Immature natural killer cell (primary cell): ENCODE results near the gene EPOP. TPM values are rescaled to one million over a fixed set of nuclear protein-coding genes. Genes with fewer than 3 reads are reported as not detected.

ENCODE experiments used
- DNase-seq, 3 donors: peaks; one replicate each; pipeline ENCODE4 v3.0.0; 2022; ENCODE audit warnings: mixed read lengths in 1 of 3
- H3K27ac Mint-ChIP-seq, 6 donors: one replicate each; pipeline ENCODE4 v1.8.0; 2020; ENCODE audit warnings: mixed read lengths in 6 of 6, mild to moderate bottlenecking in 5 of 6, inconsistent platforms in 4 of 6, moderate library complexity in 3 of 6
- H3K27me3 Mint-ChIP-seq, 3 donors: one replicate each; pipeline ENCODE4 v1.8.0; 2020 to 2021; ENCODE audit warnings: low read depth in 3 of 3, mild to moderate bottlenecking in 3 of 3, mixed read lengths in 3 of 3, moderate library complexity in 3 of 3, inconsistent platforms in 1 of 3
- H3K36me3 Mint-ChIP-seq, 3 donors: one replicate each; pipeline ENCODE4 v1.8.0; 2020; ENCODE audit warnings: mixed read lengths in 3 of 3, inconsistent platforms in 2 of 3, mild to moderate bottlenecking in 2 of 3
- H3K4me1 Mint-ChIP-seq, 2 donors: one replicate each; pipeline ENCODE4 v1.8.0; 2020; ENCODE audit warnings: inconsistent platforms in 2 of 2, mild to moderate bottlenecking in 2 of 2, mixed read lengths in 2 of 2, moderate library complexity in 1 of 2
- H3K4me3 Mint-ChIP-seq, 5 donors: one replicate each; pipeline ENCODE4 v1.8.0; 2020; ENCODE audit warnings: mild to moderate bottlenecking in 5 of 5, mixed read lengths in 5 of 5, inconsistent platforms in 3 of 5, moderate library complexity in 3 of 5
- H3K9me3 Mint-ChIP-seq, 6 donors: one replicate each; pipeline ENCODE4 v1.8.0; 2020; ENCODE audit warnings: mild to moderate bottlenecking in 6 of 6, mixed read lengths in 6 of 6, inconsistent platforms in 4 of 6, moderate library complexity in 3 of 6
- polyA plus RNA-seq, 3 donors: library from polyadenylated mRNA; unstranded; fragments of 300-500 nt; fragmentation: Illumina TruSeq; gene quantifications; one replicate each; pipeline ENCODE4 v1.2.3, GENCODE V29; 2021

EPOP gene
- polyA plus RNA-seq, result not detected

GRCh38 chr17:38674749-38675615 is at the start of gene EPOP:
Gene EPOP, minus strand, starts transcription at chr17:38674957. Its CDS starts 462 bp downstream, at chr17:38674495.
- H3K9me3 Mint-ChIP-seq, result no peaks in the 10 kb centered on the region
- H3K4me3 Mint-ChIP-seq, result peak within 1 kb of the TSS; percentile 73 to 89 (median 79)
- no peaks in the 10 kb centered on the region for H3K36me3 Mint-ChIP-seq
- DNase-seq, result peak; percentile 80 to 83 (median 81)
- peaks cover 22 to 24% of the 10 kb centered on the region in 2 donors for H3K4me1 Mint-ChIP-seq
- peak within 1 kb of the TSS in 3 of 6 donors; percentile 42 to 53 (median 53) for H3K27ac Mint-ChIP-seq
- peaks cover 5 to 21% (median 15%) of the 10 kb centered on the region in 3 donors for H3K27me3 Mint-ChIP-seq

GRCh38 chr17:38721802-38722201 is 47.0 kb upstream of the EPOP start:
- DNase-seq, result no peak
- Mint-ChIP-seq H3K27me3 (peaks cover 2 to 4% (median 3%) of the 10 kb centered on the region in 3 donors), H3K27ac (peak overlapping the region in 4 of 6 donors; percentile 48 to 85 (median 78)), H3K4me3 (no peak overlapping the region), H3K9me3 (no peaks in the 10 kb centered on the region), H3K36me3 (peaks cover 14 to 30% (median 17%) of the 10 kb centered on the region in 3 donors), H3K4me1 (peaks cover 56 to 60% of the 10 kb centered on the region in 2 donors)

- Mint-ChIP-seq H3K9me3 (no peaks in the 10 kb centered on the region), H3K36me3 (peaks cover 14 to 32% (median 18%) of the 10 kb centered on the region in 3 donors), H3K4me1 (peaks cover 47 to 51% of the 10 kb centered on the region in 2 donors), H3K27me3 (peaks cover 0 to 4% (median 3%) of the 10 kb centered on the region in 3 donors), H3K4me3 (peak overlapping the region in 2 of 5 donors; percentile 31 to 48), H3K27ac (peak overlapping the region; percentile 48 to 85 (median 80))
- no peak for DNase-seq
Observed at GRCh38 chr17:38720941-38721340, 46.2 kb upstream of the EPOP start.

GRCh38 chr17:38719943-38720641 is 45.3 kb upstream of the EPOP start:
- H3K27ac Mint-ChIP-seq, result peak overlapping the region in 4 of 6 donors; percentile 40 to 81 (median 58)
- no peak overlapping the region for H3K4me3 Mint-ChIP-seq
- peaks cover 39 to 43% of the 10 kb centered on the region in 2 donors for H3K4me1 Mint-ChIP-seq
- H3K36me3 Mint-ChIP-seq, result peaks cover 14 to 35% (median 18%) of the 10 kb centered on the region in 3 donors
- peaks cover 0 to 5% (median 2%) of the 10 kb centered on the region in 3 donors for H3K27me3 Mint-ChIP-seq
- DNase-seq, result no peak
- H3K9me3 Mint-ChIP-seq, result no peaks in the 10 kb centered on the region

GRCh38 chr17:38719289-38719942 is 44.7 kb upstream of the EPOP start:
- DNase-seq, result no peak
- H3K4me1 Mint-ChIP-seq, result peaks cover 32 to 36% of the 10 kb centered on the region in 2 donors
- H3K36me3 Mint-ChIP-seq, result peaks cover 14 to 38% (median 21%) of the 10 kb centered on the region in 3 donors
- peaks cover 0 to 5% (median 0%) of the 10 kb centered on the region in 3 donors for H3K27me3 Mint-ChIP-seq
- H3K4me3 Mint-ChIP-seq, result no peak overlapping the region
- no peaks in the 10 kb centered on the region for H3K9me3 Mint-ChIP-seq
- H3K27ac Mint-ChIP-seq, result peak overlapping the region; percentile 57 to 91 (median 70)

GRCh38 chr17:38717139-38717745 is 42.5 kb upstream of the EPOP start:
- peaks cover 18 to 22% of the 10 kb centered on the region in 2 donors for H3K4me1 Mint-ChIP-seq
- H3K9me3 Mint-ChIP-seq, result no peaks in the 10 kb centered on the region
- peaks cover 14 to 41% (median 23%) of the 10 kb centered on the region in 3 donors for H3K36me3 Mint-ChIP-seq
- H3K4me3 Mint-ChIP-seq, result no peak overlapping the region
- peaks cover 0 to 2% (median 0%) of the 10 kb centered on the region in 3 donors for H3K27me3 Mint-ChIP-seq
- DNase-seq, result no peak
- H3K27ac Mint-ChIP-seq, result peak overlapping the region in 5 of 6 donors; percentile 21 to 88 (median 46)

GRCh38 chr17:38716368-38717005 is 41.7 kb upstream of the EPOP start:
- Mint-ChIP-seq H3K36me3 (peaks cover 14 to 46% (median 24%) of the 10 kb centered on the region in 3 donors), H3K4me3 (no peak overlapping the region), H3K27ac (peak overlapping the region in 5 of 6 donors; percentile 21 to 88 (median 46)), H3K4me1 (peaks cover 25 to 29% of the 10 kb centered on the region in 2 donors), H3K9me3 (no peaks in the 10 kb centered on the region), H3K27me3 (peaks cover 0 to 2% (median 0%) of the 10 kb centered on the region in 3 donors)
- no peak for DNase-seq

- DNase-seq, result no peak
- Mint-ChIP-seq H3K27me3 (peaks cover 0 to 2% (median 0%) of the 10 kb centered on the region in 3 donors), H3K36me3 (peaks cover 5 to 40% (median 19%) of the 10 kb centered on the region in 3 donors), H3K9me3 (no peaks in the 10 kb centered on the region), H3K4me3 (no peak overlapping the region), H3K27ac (peak overlapping the region; percentile 32 to 82 (median 75)), H3K4me1 (peaks cover 28 to 30% of the 10 kb centered on the region in 2 donors)
Observed at GRCh38 chr17:38715216-38715943, 40.6 kb upstream of the EPOP start.

- peak overlapping the region in 3 of 6 donors; percentile 45 to 82 (median 62) for H3K27ac Mint-ChIP-seq
- no peaks in the 10 kb centered on the region for H3K9me3 Mint-ChIP-seq
- no peak for DNase-seq
- no peak overlapping the region for H3K4me3 Mint-ChIP-seq
- H3K4me1 Mint-ChIP-seq, result peaks cover 37 to 42% of the 10 kb centered on the region in 2 donors
- H3K36me3 Mint-ChIP-seq, result peaks cover 0 to 48% (median 25%) of the 10 kb centered on the region in 3 donors
- peaks cover 0 to 2% (median 0%) of the 10 kb centered on the region in 3 donors for H3K27me3 Mint-ChIP-seq
Observed at GRCh38 chr17:38713456-38714075, 38.8 kb upstream of the EPOP start.

GRCh38 chr17:38712593-38712992 is 37.8 kb upstream of the EPOP start:
- H3K4me3 Mint-ChIP-seq, result no peak overlapping the region

GRCh38 chr17:38711792-38712571 is 37.2 kb upstream of the EPOP start:
- H3K27me3 Mint-ChIP-seq, result peaks cover 0 to 4% (median 3%) of the 10 kb centered on the region in 3 donors
- H3K9me3 Mint-ChIP-seq, result no peaks in the 10 kb centered on the region
- DNase-seq, result peak in 2 of 3 donors; percentile 55 to 58
- H3K4me3 Mint-ChIP-seq, result peak overlapping the region; percentile 48 to 58 (median 49)
- H3K36me3 Mint-ChIP-seq, result peaks cover 9 to 45% (median 27%) of the 10 kb centered on the region in 3 donors
- H3K4me1 Mint-ChIP-seq, result peaks cover 51 to 57% of the 10 kb centered on the region in 2 donors
- H3K27ac Mint-ChIP-seq, result peak overlapping the region; percentile 49 to 91 (median 84)

More at GRCh38 chr17:38712593-38712992, 37.8 kb upstream of the EPOP start:
- H3K36me3 Mint-ChIP-seq, result peaks cover 4 to 47% (median 28%) of the 10 kb centered on the region in 3 donors
- peaks cover 45 to 51% of the 10 kb centered on the region in 2 donors for H3K4me1 Mint-ChIP-seq
- H3K27me3 Mint-ChIP-seq, result peaks cover 0 to 3% (median 0%) of the 10 kb centered on the region in 3 donors
- no peak for DNase-seq
- H3K9me3 Mint-ChIP-seq, result no peaks in the 10 kb centered on the region
- H3K27ac Mint-ChIP-seq, result peak overlapping the region in 4 of 6 donors; percentile 68 to 85 (median 84)
